ENCODE measurements around the gene SGSM2. TPM values are rescaled to one million over a fixed set of nuclear protein-coding genes. Genes with fewer than 3 reads are reported as not detected.

Gene SGSM2
- total RNA-seq, 2 experiments from 2014 or later: 65.9 to 67.8 TPM

DNA sequence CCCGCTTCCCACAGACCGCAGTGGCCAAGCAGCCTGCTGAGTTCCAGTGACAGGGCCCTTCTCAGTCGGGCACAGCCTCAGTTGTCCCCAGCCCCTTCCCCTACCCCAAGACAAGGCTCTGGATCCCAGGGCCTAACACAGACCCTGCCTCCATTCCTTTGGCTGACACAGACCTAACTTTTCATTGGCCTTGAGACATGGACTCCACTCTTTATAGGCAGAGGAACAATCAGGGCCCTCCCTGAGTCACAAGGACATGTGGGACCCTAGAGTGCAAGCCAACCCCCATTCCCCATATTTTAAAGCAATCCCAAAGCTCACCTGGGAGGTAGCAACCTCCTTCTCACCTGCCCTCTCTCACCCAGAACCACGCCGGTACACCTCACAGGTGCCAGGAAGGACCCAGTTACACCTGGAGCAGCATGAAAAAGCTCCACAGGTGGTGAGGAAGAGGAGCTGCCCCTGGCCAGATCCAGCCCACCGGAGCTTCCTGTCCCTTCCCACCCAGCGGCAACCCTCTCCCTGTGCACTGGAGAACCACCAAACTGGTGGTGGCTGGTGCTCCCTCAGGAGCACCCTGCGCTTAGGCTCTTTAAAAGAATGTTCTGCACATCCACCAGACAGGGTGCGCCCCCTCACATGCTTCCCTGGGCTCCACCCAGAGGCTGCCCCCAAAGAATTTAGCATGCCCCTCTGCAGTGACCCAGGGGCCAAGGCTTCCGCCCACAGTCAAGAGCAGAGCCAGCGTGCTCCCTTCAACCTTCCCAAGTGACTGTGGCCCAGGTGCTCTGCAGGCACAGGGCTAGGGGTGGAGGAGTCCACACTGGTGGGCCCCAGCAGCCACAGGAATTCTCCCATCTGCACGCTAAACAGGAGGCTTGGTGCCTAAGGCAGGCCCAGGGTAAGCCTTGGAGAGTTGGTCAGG, 60.2 kb downstream of the SGSM2 start:
- Mint-ChIP-seq H3K27me3 (ENCODE audit: low read depth) (no peaks in the 10 kb centered on the region), H3K36me3 (ENCODE audit: low read depth) (peaks cover 5% of the 10 kb centered on the region), H3K27ac (peak overlapping the region; percentile 100), H3K4me3 (peak overlapping the region; percentile 94), H3K4me1 (ENCODE audit: low read depth) (peaks cover 59% of the 10 kb centered on the region), H3K9me3 (ENCODE audit: insufficient read depth) (no peaks in the 10 kb centered on the region)
- POLR2A ChIA-PET: interaction anchor here (0.9 kb wide), 1 partner anchor 526 kb away, joined by 3 read pairs; no protein-coding TSS in a partner anchor
- CTCF ChIA-PET: interaction anchor here (0.9 to 7.0 kb wide), 2 partner anchors 15 to 20 kb away, joined by 4 to 63 read pairs; no protein-coding TSS in a partner anchor
- ATAC-seq (no peak), DNase-seq (no peak)

DNA sequence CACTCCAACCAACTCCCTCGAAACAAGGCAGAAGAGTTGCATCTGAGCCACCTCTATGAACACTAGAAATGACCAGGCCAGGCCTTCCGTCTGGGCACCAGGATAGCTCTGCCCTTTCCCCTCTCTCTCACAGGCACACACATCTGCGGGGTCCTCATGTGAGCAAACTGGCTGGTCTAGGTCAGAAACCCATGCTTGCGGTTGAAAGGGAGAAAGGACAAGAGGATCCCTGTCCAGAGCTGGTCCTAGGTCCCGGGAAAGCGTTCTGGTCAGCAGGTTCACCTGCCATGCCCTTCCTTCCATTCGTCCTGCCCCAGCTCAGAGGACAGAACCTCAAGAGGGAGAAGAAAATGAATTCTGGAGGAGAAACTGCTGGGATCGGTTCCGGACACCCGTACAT, 60.9 kb downstream of the SGSM2 start:
- peaks cover 66% of the 10 kb centered on the region for H3K4me1 Mint-ChIP-seq (ENCODE audit: low read depth)
- POLR2A ChIA-PET: interaction anchor here (0.9 kb wide), 1 partner anchor 527 kb away, joined by 3 read pairs; no protein-coding TSS in a partner anchor

DNA sequence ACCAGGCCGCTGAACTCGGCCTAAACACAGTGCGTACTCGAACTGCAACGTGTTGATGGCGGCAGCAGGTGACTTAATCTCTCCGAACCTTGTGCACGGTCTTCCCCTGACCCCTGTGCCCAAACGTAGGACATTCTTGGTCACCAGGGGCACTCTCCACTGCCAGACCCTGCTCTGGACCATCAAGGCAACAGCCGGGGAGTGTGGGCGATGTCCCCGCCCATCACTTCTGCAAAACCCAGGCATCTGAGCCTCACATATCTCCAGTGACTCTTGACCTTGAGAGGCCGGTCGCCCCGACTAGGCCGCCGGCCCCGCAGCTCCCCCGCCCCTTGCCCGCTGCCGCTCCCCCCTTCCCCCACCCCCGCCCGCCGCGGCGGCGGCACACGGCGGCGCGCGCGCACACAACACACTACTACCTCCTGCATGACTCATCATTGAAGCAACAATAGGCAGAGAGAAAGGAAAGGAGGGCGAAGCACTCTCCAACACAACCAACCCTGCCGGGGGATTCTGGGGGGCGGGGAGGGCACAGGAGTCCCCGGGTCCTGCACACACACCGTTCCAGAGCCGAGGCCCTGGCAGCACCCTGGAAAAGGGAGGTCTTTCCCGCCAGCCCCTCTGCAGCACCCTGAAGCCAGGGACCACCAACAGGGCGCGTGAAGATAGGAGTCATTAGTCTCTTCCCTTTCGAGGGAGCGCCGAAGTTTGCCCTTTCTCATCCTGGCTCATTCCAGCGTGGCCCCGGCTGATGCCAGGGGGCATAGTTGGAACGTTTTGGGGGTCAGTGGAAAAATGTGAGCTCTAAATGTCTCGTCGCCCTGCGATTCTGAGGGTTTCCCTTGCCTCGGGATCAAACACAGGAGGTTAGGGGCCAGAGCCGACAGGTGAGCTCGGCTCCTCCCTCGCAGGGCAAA, 61.6 kb downstream of the SGSM2 start:
- no peaks in the 10 kb centered on the region for H3K27me3 Mint-ChIP-seq (ENCODE audit: low read depth)
- ChIA-PET CTCF (interaction anchor here (7.0 to 10.7 kb wide), 2 partner anchors 16 to 18 kb away, joined by 63 to 112 read pairs; no protein-coding TSS in a partner anchor), POLR2A (interaction anchor here (0.9 to 3.7 kb wide), 4 partner anchors 8 to 528 kb away, joined by 3 to 21 read pairs (median 4); partner anchors contain the start of gene TSR1)
- H3K4me3 Mint-ChIP-seq: peak overlapping the region; percentile 94
- peaks cover 70% of the 10 kb centered on the region for H3K4me1 Mint-ChIP-seq (ENCODE audit: low read depth)
- peaks cover 5% of the 10 kb centered on the region for H3K36me3 Mint-ChIP-seq (ENCODE audit: low read depth)
- peak overlapping the region; percentile 100 for H3K27ac Mint-ChIP-seq
- no peak for ATAC-seq
- no peaks in the 10 kb centered on the region for H3K9me3 Mint-ChIP-seq (ENCODE audit: insufficient read depth)
- peak; percentile 74 for DNase-seq

More for the DNA sequence above, 60.9 kb downstream of the SGSM2 start:
- Mint-ChIP-seq H3K27me3 (ENCODE audit: low read depth) (no peaks in the 10 kb centered on the region), H3K27ac (peak overlapping the region; percentile 100), H3K9me3 (ENCODE audit: insufficient read depth) (no peaks in the 10 kb centered on the region), H3K36me3 (ENCODE audit: low read depth) (peaks cover 5% of the 10 kb centered on the region), H3K4me3 (peak overlapping the region; percentile 94)
- DNase-seq: no peak
- ATAC-seq: no peak
- CTCF ChIA-PET: interaction anchor here (0.9 to 10.7 kb wide), 3 partner anchors 16 to 19 kb away, joined by 4 to 112 read pairs (median 63); no protein-coding TSS in a partner anchor

DNA sequence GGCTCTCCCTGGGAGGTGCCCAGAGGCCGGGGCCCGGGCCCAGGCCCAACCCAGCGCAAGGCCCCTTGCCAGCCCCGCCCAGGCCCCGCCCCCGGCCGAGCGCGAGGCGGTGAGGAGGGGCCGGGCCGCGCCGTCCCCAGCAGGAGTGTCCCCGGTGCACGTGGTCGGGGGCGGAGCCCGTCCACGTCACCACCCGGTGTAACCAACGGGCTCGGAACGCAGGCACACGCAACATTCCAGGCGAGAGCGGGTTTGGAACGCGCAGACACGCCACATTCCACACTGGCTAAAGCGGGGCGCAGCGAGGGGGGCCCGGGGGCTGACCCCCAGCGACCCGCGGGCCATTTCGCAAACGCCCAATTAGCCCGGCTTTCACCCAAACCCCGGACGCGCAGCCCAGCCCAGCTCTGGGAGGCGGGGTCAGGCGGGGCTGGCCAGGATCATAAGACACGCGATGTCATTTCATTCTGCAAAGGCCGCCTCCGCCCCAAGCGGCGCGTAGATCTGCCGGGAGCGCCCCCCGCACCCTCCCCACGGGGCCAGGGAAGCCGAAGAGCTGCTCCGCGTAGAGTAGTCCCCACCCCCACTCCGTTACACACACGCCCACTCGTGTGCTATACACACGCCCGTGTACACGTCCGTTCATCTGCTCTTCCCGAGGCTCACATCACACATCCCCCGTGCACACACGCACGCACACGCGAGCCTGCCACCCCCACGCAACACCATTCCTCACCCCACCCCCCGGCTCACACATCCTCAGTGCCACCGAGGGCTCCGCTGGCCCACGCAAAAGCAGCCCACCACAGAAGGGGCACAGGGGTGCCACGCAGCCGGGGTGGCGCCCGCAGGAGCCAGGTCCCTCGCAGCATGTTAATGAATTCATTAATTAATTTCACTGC, 62.5 kb downstream of the SGSM2 start:
- DNase-seq (peak; percentile 94), ATAC-seq (peak; percentile 64)
- Mint-ChIP-seq H3K4me3 (peak overlapping the region; percentile 94), H3K9me3 (ENCODE audit: insufficient read depth) (no peaks in the 10 kb centered on the region), H3K27ac (peak overlapping the region; percentile 100), H3K4me1 (ENCODE audit: low read depth) (peaks cover 65% of the 10 kb centered on the region), H3K36me3 (ENCODE audit: low read depth) (peaks cover 1% of the 10 kb centered on the region), H3K27me3 (ENCODE audit: low read depth) (no peaks in the 10 kb centered on the region)
- ChIA-PET CTCF (interaction anchor here (7.0 to 10.7 kb wide), 2 partner anchors 17 kb away, joined by 63 to 112 read pairs; no protein-coding TSS in a partner anchor), POLR2A (interaction anchor here (1.2 to 3.7 kb wide), 3 partner anchors 9 to 63 kb away, joined by 4 to 21 read pairs (median 5); partner anchors contain the start of gene TSR1)

DNA sequence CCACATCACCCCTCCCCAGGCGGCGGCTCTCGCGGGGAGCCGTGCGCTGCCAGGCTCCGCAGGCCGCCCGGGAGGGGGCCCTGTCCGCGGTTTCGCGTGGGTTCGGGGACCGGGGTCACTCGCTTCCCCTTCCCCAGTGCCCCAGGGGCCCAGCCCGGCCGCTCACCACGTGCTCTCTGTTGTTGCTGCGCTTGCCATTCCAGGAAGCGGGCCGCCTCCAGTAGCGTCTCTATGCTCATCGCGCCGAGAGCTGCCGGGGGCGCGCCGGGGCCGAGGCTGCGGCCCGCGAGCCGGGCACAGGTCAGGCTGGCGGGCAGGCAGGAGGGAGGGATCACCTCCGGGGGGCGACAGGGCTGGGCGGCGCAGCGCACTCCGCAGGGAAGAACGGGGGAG, 63.2 kb downstream of the SGSM2 start:
- DNase-seq (peak; percentile 76), ATAC-seq (peak; percentile 2)
- CTCF ChIA-PET: interaction anchor here (7.0 to 10.7 kb wide), 2 partner anchors 17 to 18 kb away, joined by 63 to 112 read pairs; no protein-coding TSS in a partner anchor
- POLR2A ChIA-PET: interaction anchor here (1.4 to 3.7 kb wide), 3 partner anchors 9 to 110 kb away, joined by 4 to 21 read pairs (median 5); no protein-coding TSS in a partner anchor
- Mint-ChIP-seq H3K4me3 (peak overlapping the region; percentile 94), H3K9me3 (ENCODE audit: insufficient read depth) (no peaks in the 10 kb centered on the region), H3K27me3 (ENCODE audit: low read depth) (no peaks in the 10 kb centered on the region), H3K27ac (peak overlapping the region; percentile 100), H3K36me3 (ENCODE audit: low read depth) (peaks cover 1% of the 10 kb centered on the region), H3K4me1 (ENCODE audit: low read depth) (peaks cover 66% of the 10 kb centered on the region)

DNA sequence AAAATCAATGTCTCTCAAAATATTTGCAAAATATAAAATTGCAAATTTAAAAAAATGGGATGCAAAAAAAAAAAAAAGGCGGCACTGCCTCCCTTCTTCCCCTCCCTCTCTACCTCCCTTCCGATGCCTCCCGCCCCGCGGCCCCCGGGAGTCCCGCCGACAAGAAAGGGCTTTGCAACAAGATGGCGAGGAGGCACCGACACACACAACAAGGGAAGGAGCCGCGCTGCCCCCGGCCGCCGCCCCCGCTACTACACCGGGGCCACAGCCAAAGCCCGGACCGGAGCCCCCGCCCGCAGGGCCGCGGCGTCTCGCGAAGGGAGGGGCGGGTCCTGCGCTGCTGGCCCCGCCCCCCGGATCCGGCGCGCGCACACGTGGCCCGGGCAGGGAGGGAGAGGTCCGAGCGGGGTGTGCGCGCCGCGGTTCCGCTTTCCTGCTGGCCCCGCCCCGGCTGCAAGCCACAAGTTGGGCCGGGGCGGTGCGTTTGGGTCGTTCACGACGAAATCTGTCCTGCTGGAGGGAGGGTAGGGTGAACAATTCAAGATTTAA, 63.6 kb downstream of the SGSM2 start, which contains the start of gene MNT:
MNT (minus strand) TSS at position 184 of the 549 bp plus-strand sequence. CDS start 348 bp downstream, outside the sequence.
- ATAC-seq (peak; percentile 37), DNase-seq (peak; percentile 95)
- ChIA-PET CTCF (interaction anchor here (1.1 to 10.7 kb wide), 4 partner anchors 8 to 19 kb away, joined by 3 to 112 read pairs (median 34); no protein-coding TSS in a partner anchor), POLR2A (interaction anchor here (0.9 to 3.7 kb wide), 5 partner anchors 8 to 110 kb away, joined by 4 to 25 read pairs (median 5); partner anchors contain the start of gene TSR1)
- H3K27ac Mint-ChIP-seq: peak within 1 kb of the TSS; percentile 100
- H3K4me3 Mint-ChIP-seq: peak within 1 kb of the TSS; percentile 94
- H3K4me1 Mint-ChIP-seq (ENCODE audit: low read depth): peaks cover 61% of the 10 kb centered on the region
- peaks cover 1% of the 10 kb centered on the region for H3K36me3 Mint-ChIP-seq (ENCODE audit: low read depth)
- H3K9me3 Mint-ChIP-seq (ENCODE audit: insufficient read depth): no peaks in the 10 kb centered on the region
- no peaks in the 10 kb centered on the region for H3K27me3 Mint-ChIP-seq (ENCODE audit: low read depth)

DNA sequence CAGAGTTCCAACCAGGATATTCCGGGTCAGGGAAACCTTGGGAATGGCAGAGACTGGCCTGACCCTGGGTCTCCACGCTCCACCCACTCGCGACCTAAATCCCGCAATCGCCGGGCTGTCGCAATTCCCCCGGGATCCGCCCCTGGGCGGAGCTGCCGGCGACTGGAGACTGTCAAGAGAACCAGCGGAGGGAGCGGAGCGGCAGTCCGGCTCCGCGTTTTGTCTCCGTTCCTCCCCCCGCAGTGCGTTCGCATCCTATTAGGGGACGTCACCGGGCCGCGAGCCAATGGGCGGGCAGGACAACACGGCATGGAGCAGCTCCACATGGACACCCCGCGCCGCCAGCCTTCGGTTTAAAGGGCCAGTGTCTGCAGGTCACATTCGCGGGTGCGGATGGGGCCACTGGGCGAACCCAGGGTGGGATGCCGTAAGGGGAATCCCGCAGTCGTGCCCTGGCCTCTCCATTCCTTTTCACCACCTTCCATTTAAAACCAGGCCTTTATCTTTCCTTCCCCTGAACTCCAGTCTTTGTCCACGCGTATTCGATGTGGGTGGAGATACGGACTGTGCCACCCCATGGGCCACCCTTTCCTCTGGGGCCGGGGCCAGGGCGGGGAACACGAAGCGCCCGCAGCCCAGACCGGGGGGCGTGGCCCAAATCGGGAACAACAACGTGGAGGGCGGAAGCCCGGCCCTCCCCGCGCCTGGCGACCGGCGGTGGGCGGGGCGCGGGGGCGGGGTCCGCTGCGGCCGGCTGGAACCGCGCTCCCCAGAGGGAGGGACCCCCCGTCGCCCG, 64.3 kb downstream of the SGSM2 start:
- DNase-seq (peak; percentile 100), ATAC-seq (peak; percentile 62)
- Mint-ChIP-seq H3K27me3 (ENCODE audit: low read depth) (no peaks in the 10 kb centered on the region), H3K9me3 (ENCODE audit: insufficient read depth) (no peaks in the 10 kb centered on the region), H3K4me1 (ENCODE audit: low read depth) (peaks cover 55% of the 10 kb centered on the region), H3K36me3 (ENCODE audit: low read depth) (peaks cover 1% of the 10 kb centered on the region), H3K27ac (peak overlapping the region; percentile 100), H3K4me3 (peak overlapping the region; percentile 94)
- ChIA-PET CTCF (interaction anchor here (0.7 to 10.7 kb wide), 5 partner anchors 9 to 19 kb away, joined by 3 to 112 read pairs (median 5); no protein-coding TSS in a partner anchor), POLR2A (interaction anchor here (0.9 to 3.7 kb wide), 5 partner anchors 9 to 109 kb away, joined by 4 to 25 read pairs (median 5); partner anchors contain the start of gene TSR1)

DNA sequence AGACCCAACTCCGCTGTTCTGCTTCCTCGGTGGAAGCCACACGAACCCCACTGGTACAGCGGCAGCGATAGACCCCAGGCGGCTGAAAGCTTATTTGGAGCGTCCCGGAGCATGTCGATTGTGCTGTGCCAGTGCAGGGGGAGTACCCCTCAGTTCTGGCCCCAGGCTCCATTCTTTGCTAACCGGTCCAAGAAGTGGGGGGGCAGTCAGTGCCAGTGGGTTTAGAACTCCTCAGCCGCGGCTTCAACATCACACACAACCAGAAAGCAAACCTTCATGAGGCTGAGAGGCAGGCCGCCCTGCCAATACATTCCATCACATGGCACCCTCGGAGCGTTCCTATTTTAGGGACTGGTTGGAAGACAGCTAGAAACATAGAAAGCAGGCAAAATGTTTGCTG, 65.2 kb downstream of the SGSM2 start:
- ChIA-PET POLR2A (interaction anchor here (1.6 to 3.7 kb wide), 3 partner anchors 8 to 20 kb away, joined by 4 to 25 read pairs (median 21); no protein-coding TSS in a partner anchor), CTCF (interaction anchor here (1.0 to 10.7 kb wide), 4 partner anchors 11 to 334 kb away, joined by 3 to 112 read pairs (median 34); no protein-coding TSS in a partner anchor)
- no peaks in the 10 kb centered on the region for H3K9me3 Mint-ChIP-seq (ENCODE audit: insufficient read depth)
- peak overlapping the region; percentile 87 for H3K27ac Mint-ChIP-seq
- ATAC-seq: no peak
- no peaks in the 10 kb centered on the region for H3K27me3 Mint-ChIP-seq (ENCODE audit: low read depth)
- DNase-seq: no peak
- H3K4me3 Mint-ChIP-seq: peak overlapping the region; percentile 79
- peaks cover 47% of the 10 kb centered on the region for H3K4me1 Mint-ChIP-seq (ENCODE audit: low read depth)
- peaks cover 1% of the 10 kb centered on the region for H3K36me3 Mint-ChIP-seq (ENCODE audit: low read depth)

DNA sequence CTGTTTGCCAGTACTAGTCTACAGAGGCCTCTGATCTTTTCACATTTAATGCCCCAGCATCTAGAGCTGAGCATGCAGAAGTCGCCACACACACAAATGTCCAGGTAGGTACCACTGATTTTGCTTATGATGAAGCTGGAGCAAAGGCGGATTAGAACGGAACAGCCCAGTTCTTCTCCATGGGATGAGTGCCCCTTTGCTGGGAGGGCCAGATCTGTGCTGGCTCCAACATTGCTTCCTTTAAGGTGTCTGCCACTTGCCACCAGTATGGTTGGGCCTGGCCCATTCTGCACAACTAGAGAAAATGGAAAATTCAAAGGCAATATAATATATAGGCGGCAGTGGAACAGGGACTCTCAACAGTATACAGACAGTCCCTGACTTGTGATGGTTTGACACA, 65.7 kb downstream of the SGSM2 start:
- ATAC-seq (no peak), DNase-seq (no peak)
- POLR2A ChIA-PET: interaction anchor here (2.8 kb wide), 1 partner anchor 11 kb away, joined by 25 read pairs; no protein-coding TSS in a partner anchor
- Mint-ChIP-seq H3K4me3 (peak overlapping the region; percentile 79), H3K36me3 (ENCODE audit: low read depth) (peaks cover 1% of the 10 kb centered on the region), H3K27me3 (ENCODE audit: low read depth) (no peaks in the 10 kb centered on the region), H3K27ac (no peak overlapping the region), H3K9me3 (ENCODE audit: insufficient read depth) (no peaks in the 10 kb centered on the region), H3K4me1 (ENCODE audit: low read depth) (peaks cover 42% of the 10 kb centered on the region)
- CTCF ChIA-PET: interaction anchor here (0.9 to 10.7 kb wide), 5 partner anchors 11 to 335 kb away, joined by 3 to 112 read pairs (median 5); no protein-coding TSS in a partner anchor

All from activated CD8-positive, alpha-beta T cell treated with anti-CD3 and anti-CD28 coated beads, Interleukin-2, amount 10 ng/mL, durations not matched to agents 7 days and 5 days (primary cell).